ENCODE results near the gene TP53I3. TPM values are rescaled to one million over a fixed set of nuclear protein-coding genes. Genes with fewer than 3 reads are reported as not detected.

Gene TP53I3
- total RNA-seq, 1 experiment from 2014 or later, result 13.9 TPM

- H3K27me3 Mint-ChIP-seq (ENCODE audit: unreplicated experiment), result no peaks in the 10 kb centered on the region
- peaks cover 66% of the 10 kb centered on the region for H3K36me3 Mint-ChIP-seq (ENCODE audit: insufficient read depth, unreplicated experiment)
- DNase-seq, result no peak
- TF ChIP-seq, protein P1, sequence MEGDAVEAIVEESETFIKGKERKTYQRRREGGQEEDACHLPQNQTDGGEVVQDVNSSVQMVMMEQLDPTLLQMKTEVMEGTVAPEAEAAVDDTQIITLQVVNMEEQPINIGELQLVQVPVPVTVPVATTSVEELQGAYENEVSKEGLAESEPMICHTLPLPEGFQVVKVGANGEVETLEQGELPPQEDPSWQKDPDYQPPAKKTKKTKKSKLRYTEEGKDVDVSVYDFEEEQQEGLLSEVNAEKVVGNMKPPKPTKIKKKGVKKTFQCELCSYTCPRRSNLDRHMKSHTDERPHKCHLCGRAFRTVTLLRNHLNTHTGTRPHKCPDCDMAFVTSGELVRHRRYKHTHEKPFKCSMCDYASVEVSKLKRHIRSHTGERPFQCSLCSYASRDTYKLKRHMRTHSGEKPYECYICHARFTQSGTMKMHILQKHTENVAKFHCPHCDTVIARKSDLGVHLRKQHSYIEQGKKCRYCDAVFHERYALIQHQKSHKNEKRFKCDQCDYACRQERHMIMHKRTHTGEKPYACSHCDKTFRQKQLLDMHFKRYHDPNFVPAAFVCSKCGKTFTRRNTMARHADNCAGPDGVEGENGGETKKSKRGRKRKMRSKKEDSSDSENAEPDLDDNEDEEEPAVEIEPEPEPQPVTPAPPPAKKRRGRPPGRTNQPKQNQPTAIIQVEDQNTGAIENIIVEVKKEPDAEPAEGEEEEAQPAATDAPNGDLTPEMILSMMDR (IDR thresholded peaks at IDR 0.05; ENCODE audit: unreplicated experiment), result no peak
- no peak overlapping the region for H3K27ac Mint-ChIP-seq (ENCODE audit: unreplicated experiment)
- no peak overlapping the region for H3K4me3 Mint-ChIP-seq (ENCODE audit: low read depth, unreplicated experiment)
- no peaks in the 10 kb centered on the region for H3K9me3 Mint-ChIP-seq (ENCODE audit: low read depth, unreplicated experiment)
- intact Hi-C loops (cut with micrococcal nuclease; ENCODE audit: unreplicated experiment), result no loop called here
- peaks cover 8% of the 10 kb centered on the region for H3K4me1 Mint-ChIP-seq (ENCODE audit: low read depth, unreplicated experiment)
- no TSS peak for BruUV-seq (replicated peaks)
- CTCF ChIA-PET, result no interaction called here
Measured at GRCh38 chr2:24080701-24081100, 3.9 kb downstream of the TP53I3 start.

- H3K27ac Mint-ChIP-seq (ENCODE audit: unreplicated experiment), result peak overlapping the region; percentile 80
- CTCF ChIA-PET, result no interaction called here
- intact Hi-C loops (cut with micrococcal nuclease; ENCODE audit: unreplicated experiment), result loop anchor here (2.0 to 5.0 kb wide), 3 partner anchors 31 to 151 kb away; partner anchors contain the start of genes ATAD2B and WDCP
- peaks cover 50% of the 10 kb centered on the region for H3K36me3 Mint-ChIP-seq (ENCODE audit: insufficient read depth, unreplicated experiment)
- no peaks in the 10 kb centered on the region for H3K27me3 Mint-ChIP-seq (ENCODE audit: unreplicated experiment)
- peaks cover 15% of the 10 kb centered on the region for H3K4me1 Mint-ChIP-seq (ENCODE audit: low read depth, unreplicated experiment)
- no TSS peak for BruUV-seq (replicated peaks)
- H3K9me3 Mint-ChIP-seq (ENCODE audit: low read depth, unreplicated experiment), result no peaks in the 10 kb centered on the region
- H3K4me3 Mint-ChIP-seq (ENCODE audit: low read depth, unreplicated experiment), result peak overlapping the region; percentile 79
- TF ChIP-seq, protein P1 (IDR thresholded peaks at IDR 0.05; ENCODE audit: unreplicated experiment), result no peak
- DNase-seq, result no peak
Measured at GRCh38 chr2:24077879-24078278, 6.8 kb downstream of the TP53I3 start.

DNA sequence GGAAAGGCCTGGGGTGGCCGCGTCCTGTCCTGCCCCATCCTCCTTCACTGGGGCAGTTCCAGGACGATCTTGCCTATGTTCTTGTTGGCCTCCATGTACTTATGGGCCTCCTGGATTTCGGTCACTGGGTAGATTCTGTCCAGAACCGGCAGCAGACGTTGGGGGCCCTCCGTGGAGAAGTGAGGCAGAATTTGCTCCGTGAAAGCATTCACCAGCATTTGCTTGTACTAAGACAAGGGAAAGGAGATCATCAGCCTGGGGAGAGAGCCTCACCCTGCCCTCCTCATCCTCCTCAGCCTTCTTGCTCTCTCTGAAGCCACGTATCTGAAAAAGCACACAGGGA is 7.1 kb downstream of the TP53I3 start:
- no peak for DNase-seq
- peak overlapping the region; percentile 80 for H3K27ac Mint-ChIP-seq (ENCODE audit: unreplicated experiment)
- TSS peak; percentile 61 for BruUV-seq (replicated peaks)
- no peaks in the 10 kb centered on the region for H3K27me3 Mint-ChIP-seq (ENCODE audit: unreplicated experiment)
- H3K9me3 Mint-ChIP-seq (ENCODE audit: low read depth, unreplicated experiment), result no peaks in the 10 kb centered on the region
- peaks cover 47% of the 10 kb centered on the region for H3K36me3 Mint-ChIP-seq (ENCODE audit: insufficient read depth, unreplicated experiment)
- peak overlapping the region; percentile 79 for H3K4me3 Mint-ChIP-seq (ENCODE audit: low read depth, unreplicated experiment)
- CTCF ChIA-PET, result interaction anchor here (1.1 kb wide), 1 partner anchor 150 kb away, joined by 6 read pairs; the partner anchor contains the start of gene ATAD2B
- intact Hi-C loops (cut with micrococcal nuclease; ENCODE audit: unreplicated experiment), result loop anchor here (2.0 to 5.0 kb wide), 3 partner anchors 31 to 150 kb away; partner anchors contain the start of genes ATAD2B and WDCP
- TF ChIP-seq, protein P1 (IDR thresholded peaks at IDR 0.05; ENCODE audit: unreplicated experiment), result no peak
- H3K4me1 Mint-ChIP-seq (ENCODE audit: low read depth, unreplicated experiment), result peaks cover 15% of the 10 kb centered on the region

GRCh38 chr2:24076849-24077534 is 7.6 kb downstream of the TP53I3 start:
- TF ChIP-seq, protein P1 (IDR thresholded peaks at IDR 0.05; ENCODE audit: unreplicated experiment), result no peak
- intact Hi-C loops (cut with micrococcal nuclease; ENCODE audit: unreplicated experiment), result loop anchor here (2.0 to 5.0 kb wide), 3 partner anchors 30 to 150 kb away; partner anchors contain the start of genes ATAD2B and WDCP
- H3K27me3 Mint-ChIP-seq (ENCODE audit: unreplicated experiment), result no peaks in the 10 kb centered on the region
- H3K4me1 Mint-ChIP-seq (ENCODE audit: low read depth, unreplicated experiment), result peaks cover 15% of the 10 kb centered on the region
- BruUV-seq (replicated peaks), result no TSS peak
- peaks cover 41% of the 10 kb centered on the region for H3K36me3 Mint-ChIP-seq (ENCODE audit: insufficient read depth, unreplicated experiment)
- peak overlapping the region; percentile 80 for H3K27ac Mint-ChIP-seq (ENCODE audit: unreplicated experiment)
- DNase-seq, result no peak
- CTCF ChIA-PET, result interaction anchor here (0.6 to 1.7 kb wide), 13 partner anchors 8 to 716 kb away, joined by 3 to 8 read pairs (median 5); partner anchors contain the start of genes ATAD2B, CENPO, PTRHD1 and TP53I3
- H3K9me3 Mint-ChIP-seq (ENCODE audit: low read depth, unreplicated experiment), result no peaks in the 10 kb centered on the region
- H3K4me3 Mint-ChIP-seq (ENCODE audit: low read depth, unreplicated experiment), result peak overlapping the region; percentile 79
